Stimulated activated CD8-positive, alpha-beta memory T cell treated with anti-CD3 and anti-CD28 coated beads, Interleukin-12 subunit alpha, Interleukin-12 subunit beta, amount 100 ng/mL, for 24 hours (primary cell): ENCODE measurements around the gene DPT.

Experiments
- DNase-seq: peaks from one replicate; pipeline ENCODE4 v3.0.0-alpha.2; 2020; ENCODE audit errors: extremely low read depth

DPT gene

GRCh38 chr1:168700575-168701268 lies 28.3 kb downstream of the DPT start:
- DNase-seq: no peak

- no peak for DNase-seq
These were observed 30.6 kb downstream of the DPT start for GRCh38 chr1:168698453-168698852.

- no peak for DNase-seq
These were observed 31.5 kb downstream of the DPT start for GRCh38 chr1:168697356-168698126.

- DNase-seq: no peak
These were observed 32.8 kb downstream of the DPT start for GRCh38 chr1:168696125-168696760.

GRCh38 chr1:168693872-168694238 lies 35.2 kb downstream of the DPT start:
- no peak for DNase-seq

GRCh38 chr1:168693197-168693871 lies 35.7 kb downstream of the DPT start:
- DNase-seq: no peak

GRCh38 chr1:168692472-168692871 lies 36.5 kb downstream of the DPT start:
- no peak for DNase-seq

GRCh38 chr1:168691541-168691940 lies 37.5 kb downstream of the DPT start:
- no peak for DNase-seq

- DNase-seq: no peak
These were observed 39.0 kb downstream of the DPT start for GRCh38 chr1:168689726-168690602.

GRCh38 chr1:168689327-168689657 lies 39.7 kb downstream of the DPT start:
- DNase-seq: no peak

GRCh38 chr1:168688644-168689326 lies 40.2 kb downstream of the DPT start:
- no peak for DNase-seq

GRCh38 chr1:168687816-168688215 lies 41.2 kb downstream of the DPT start:
- DNase-seq: no peak

GRCh38 chr1:168686666-168687065 lies 42.3 kb downstream of the DPT start:
- DNase-seq: no peak

GRCh38 chr1:168683871-168684270 lies 45.1 kb downstream of the DPT start:
- no peak for DNase-seq

- no peak for DNase-seq
These were observed 52.1 kb downstream of the DPT start for GRCh38 chr1:168676861-168677260.

GRCh38 chr1:168676029-168676812 lies 52.8 kb downstream of the DPT start:
- DNase-seq: no peak

GRCh38 chr1:168673974-168674683 lies 54.9 kb downstream of the DPT start:
- DNase-seq: no peak

- no peak for DNase-seq
These were observed 56.7 kb downstream of the DPT start for GRCh38 chr1:168672278-168672677.

GRCh38 chr1:168671782-168672181 lies 57.2 kb downstream of the DPT start:
- no peak for DNase-seq

- no peak for DNase-seq
These were observed 63.0 kb downstream of the DPT start for GRCh38 chr1:168665975-168666374.
